Activated T-cell treated with anti-CD3 and anti-CD28 coated beads, Interleukin-2, amount 50 U/mL, for 24 hours (primary cell): Measurements from ENCODE around the gene SLC22A3.
"Not testable (repeated sequence)": the region's sequence is repeated elsewhere in the genome, so short reads cannot be mapped to it uniquely, and the experiment has no call there.

Source experiments
- DNase-seq: peaks from one replicate; pipeline ENCODE4 v3.0.0-alpha.2; 2020
- H3K27ac Mint-ChIP-seq: 2 replicates; pipeline ENCODE4 v1.8.0; 2020; ENCODE audit warnings: mild to moderate bottlenecking, mixed read lengths
- H3K27me3 Mint-ChIP-seq: 2 replicates; pipeline ENCODE4 v1.8.0; 2020; ENCODE audit warnings: mixed read lengths
- H3K36me3 Mint-ChIP-seq: 2 replicates; pipeline ENCODE4 v1.8.0; 2020; ENCODE audit warnings: low read depth, mixed read lengths
- H3K4me1 Mint-ChIP-seq: 2 replicates; pipeline ENCODE4 v1.8.0; 2020; ENCODE audit warnings: low read depth, mixed read lengths
- H3K4me3 Mint-ChIP-seq: 2 replicates; pipeline ENCODE4 v1.8.0; 2020; ENCODE audit warnings: mild to moderate bottlenecking, moderate library complexity, mixed read lengths
- H3K9me3 Mint-ChIP-seq: 2 replicates; pipeline ENCODE4 v1.8.0; 2020; ENCODE audit warnings: mixed read lengths

Gene SLC22A3

DNA sequence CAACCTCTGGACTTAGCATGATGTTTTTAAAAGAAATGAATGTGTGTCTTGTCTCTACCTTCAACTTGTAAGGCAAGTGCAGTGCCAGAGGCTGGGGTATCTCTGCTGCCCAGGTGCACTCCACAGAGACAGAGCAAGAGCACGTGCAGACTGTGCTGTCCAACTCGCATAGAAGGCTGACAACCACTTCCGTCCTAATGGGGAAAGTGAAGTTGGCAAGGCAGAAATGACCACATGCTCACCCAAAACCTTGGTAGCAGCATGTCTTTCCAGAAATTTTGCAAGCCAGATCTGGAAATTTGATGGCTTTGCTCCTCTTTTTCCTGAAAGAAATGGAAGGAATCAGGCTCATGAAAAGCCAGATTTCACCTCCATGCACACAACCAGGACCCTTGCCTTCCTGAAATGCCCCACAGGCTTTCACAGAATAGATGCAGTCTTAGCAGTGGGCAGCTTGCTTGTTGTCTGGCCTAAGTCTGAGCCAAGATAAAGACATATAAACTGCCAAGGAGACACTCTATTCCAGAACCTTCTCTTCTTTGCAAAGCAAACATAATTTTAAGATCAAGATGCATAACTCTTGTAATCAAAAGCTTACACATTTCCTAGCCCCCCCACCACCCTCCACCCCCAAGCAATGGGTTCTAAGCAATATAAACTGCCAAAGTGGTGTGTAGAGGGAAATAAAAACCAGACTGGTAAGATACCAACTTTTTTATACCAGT lies 26.8 kb downstream of the SLC22A3 start:
- Mint-ChIP-seq H3K27ac (no peak overlapping the region), H3K36me3 (no peaks in the 10 kb centered on the region), H3K4me3 (no peak overlapping the region), H3K27me3 (peaks cover 36% of the 10 kb centered on the region), H3K9me3 (no peaks in the 10 kb centered on the region), H3K4me1 (no peaks in the 10 kb centered on the region)
- DNase-seq = no peak

DNA sequence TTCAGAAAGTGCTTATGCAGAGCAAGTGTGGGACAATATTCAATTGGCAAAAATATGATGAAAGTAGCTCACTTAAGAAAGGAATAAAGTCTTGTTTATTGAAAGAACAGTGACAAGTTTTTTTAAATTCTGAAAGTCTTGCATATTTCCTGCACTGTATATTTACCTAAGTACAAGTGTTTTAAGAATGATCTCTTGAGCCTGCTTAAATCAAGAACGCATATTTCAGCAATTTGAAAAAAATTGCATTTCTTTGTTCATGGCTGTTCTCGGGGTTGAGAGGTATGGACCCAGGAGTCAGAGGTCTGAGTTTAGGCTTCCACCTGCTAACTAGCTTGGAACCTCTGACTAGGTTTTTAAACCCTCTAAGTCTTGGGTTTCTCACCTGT lies 27.4 kb downstream of the SLC22A3 start:
- H3K27me3 Mint-ChIP-seq = peaks cover 36% of the 10 kb centered on the region
- H3K4me3 Mint-ChIP-seq = no peak overlapping the region
- H3K36me3 Mint-ChIP-seq = no peaks in the 10 kb centered on the region
- H3K9me3 Mint-ChIP-seq = no peaks in the 10 kb centered on the region
- H3K27ac Mint-ChIP-seq = no peak overlapping the region
- H3K4me1 Mint-ChIP-seq = no peaks in the 10 kb centered on the region
- DNase-seq = no peak

DNA sequence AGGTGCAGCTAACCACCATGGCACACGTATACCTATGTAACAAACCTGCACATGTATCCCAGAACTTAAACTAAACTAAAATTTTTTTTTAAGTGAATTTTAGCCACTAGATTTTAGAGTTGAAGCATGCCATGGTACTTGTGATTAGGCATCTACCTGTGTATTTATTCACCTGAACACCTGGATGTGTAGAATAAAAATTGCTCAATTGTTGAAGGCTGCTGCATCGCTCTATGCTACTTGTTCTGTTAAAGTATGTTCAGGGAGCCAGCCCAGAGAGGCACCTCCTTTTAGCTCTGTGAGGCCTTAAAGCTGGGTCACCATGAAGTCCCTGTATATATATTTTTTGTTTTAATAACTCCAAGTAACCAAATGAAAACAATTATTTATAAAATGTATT lies 28.3 kb downstream of the SLC22A3 start:
- Mint-ChIP-seq H3K36me3 (no peaks in the 10 kb centered on the region), H3K27ac (no peak overlapping the region), H3K27me3 (peaks cover 36% of the 10 kb centered on the region), H3K9me3 (no peaks in the 10 kb centered on the region), H3K4me3 (no peak overlapping the region), H3K4me1 (no peaks in the 10 kb centered on the region)
- no peak for DNase-seq

DNA sequence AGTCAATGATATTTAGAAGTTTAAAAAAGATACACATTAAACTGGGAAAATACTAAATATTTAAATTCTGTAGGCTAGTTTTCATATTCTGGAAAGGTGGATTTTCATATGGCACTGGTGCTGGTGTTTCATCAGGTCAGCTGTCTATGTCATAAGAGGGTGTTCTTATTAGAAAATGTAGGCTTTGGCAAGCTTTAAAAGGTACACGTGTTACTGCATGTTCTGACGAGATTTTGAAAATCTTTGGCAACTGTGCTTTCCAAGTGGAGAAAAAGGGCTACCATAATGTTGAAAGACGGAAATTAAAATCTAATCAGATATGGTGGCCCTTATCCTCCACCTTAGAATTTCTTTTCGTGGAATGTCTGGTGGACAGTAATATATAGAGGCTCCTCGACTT lies 30.0 kb downstream of the SLC22A3 start:
- Mint-ChIP-seq H3K27me3 (peaks cover 26% of the 10 kb centered on the region), H3K36me3 (no peaks in the 10 kb centered on the region), H3K4me3 (no peak overlapping the region), H3K9me3 (peaks cover 12% of the 10 kb centered on the region), H3K4me1 (no peaks in the 10 kb centered on the region), H3K27ac (no peak overlapping the region)
- no peak for DNase-seq

DNA sequence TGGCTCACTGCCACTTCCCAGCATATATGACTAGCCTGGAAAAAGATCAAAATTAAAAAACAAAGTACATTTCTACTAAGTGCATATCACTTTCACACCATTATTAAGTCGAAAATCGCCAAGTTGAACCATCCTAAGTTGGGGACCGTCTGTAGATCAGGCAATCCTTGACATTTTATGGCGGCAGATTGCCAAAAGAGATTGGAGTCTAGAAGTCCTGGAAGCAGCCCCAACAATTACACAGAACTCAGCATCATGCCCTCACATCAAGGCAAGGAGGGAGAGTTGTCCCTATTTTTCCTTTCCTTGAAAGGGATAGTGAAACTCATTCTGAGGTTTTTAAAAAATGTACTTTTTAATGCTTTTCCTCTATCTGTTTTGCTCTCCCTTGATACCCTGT lies 30.7 kb downstream of the SLC22A3 start:
- H3K27me3 Mint-ChIP-seq = peaks cover 23% of the 10 kb centered on the region
- H3K4me3 Mint-ChIP-seq = no peak overlapping the region
- no peaks in the 10 kb centered on the region for H3K36me3 Mint-ChIP-seq
- DNase-seq = no peak
- H3K9me3 Mint-ChIP-seq = peaks cover 13% of the 10 kb centered on the region
- H3K27ac Mint-ChIP-seq = no peak overlapping the region
- no peaks in the 10 kb centered on the region for H3K4me1 Mint-ChIP-seq

DNA sequence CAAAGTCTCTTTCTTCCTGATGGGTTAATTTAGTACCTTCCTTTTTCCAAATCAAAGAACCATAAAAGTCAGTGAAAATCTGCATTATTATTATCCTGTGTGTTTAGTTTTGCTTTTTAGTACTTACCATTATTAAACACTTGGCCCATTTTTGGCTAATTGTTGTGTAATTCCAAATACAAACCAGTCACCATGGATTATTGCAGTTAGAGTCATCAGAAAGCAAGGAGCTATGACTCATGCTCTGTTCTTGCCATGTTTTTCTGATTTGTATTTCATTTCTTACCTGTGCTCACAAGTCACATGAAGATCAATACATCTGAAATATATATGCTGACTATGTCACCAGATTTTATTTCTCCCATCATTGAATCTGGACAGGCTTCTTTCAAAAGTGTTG lies 31.3 kb downstream of the SLC22A3 start:
- no peaks in the 10 kb centered on the region for H3K36me3 Mint-ChIP-seq
- DNase-seq = no peak
- peaks cover 17% of the 10 kb centered on the region for H3K9me3 Mint-ChIP-seq
- H3K4me1 Mint-ChIP-seq = no peaks in the 10 kb centered on the region
- no peak overlapping the region for H3K27ac Mint-ChIP-seq
- H3K27me3 Mint-ChIP-seq = peaks cover 20% of the 10 kb centered on the region
- no peak overlapping the region for H3K4me3 Mint-ChIP-seq

DNA sequence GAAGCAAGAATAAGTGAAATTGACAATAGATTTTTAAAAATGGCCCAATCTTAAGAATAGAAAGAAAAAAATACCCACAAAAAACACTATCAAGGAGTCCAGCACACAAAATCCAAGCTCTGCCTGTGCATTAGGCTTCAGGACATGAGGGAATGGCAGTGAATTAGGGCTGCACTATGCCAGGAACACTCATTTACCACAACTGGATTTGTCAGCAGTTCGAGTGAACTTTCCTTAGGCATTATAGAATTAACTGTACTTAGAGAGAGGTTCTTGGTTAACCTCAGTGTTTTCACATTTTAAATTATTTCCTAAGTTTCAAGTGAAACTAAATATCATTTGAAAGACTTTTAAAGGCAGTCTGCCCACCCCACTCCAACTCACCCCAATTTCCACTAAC lies 34.8 kb downstream of the SLC22A3 start:
- H3K27ac Mint-ChIP-seq = no peak overlapping the region
- peaks cover 18% of the 10 kb centered on the region for H3K27me3 Mint-ChIP-seq
- H3K36me3 Mint-ChIP-seq = no peaks in the 10 kb centered on the region
- H3K9me3 Mint-ChIP-seq = peaks cover 17% of the 10 kb centered on the region
- DNase-seq = no peak
- H3K4me3 Mint-ChIP-seq = no peak overlapping the region
- H3K4me1 Mint-ChIP-seq = no peaks in the 10 kb centered on the region

DNA sequence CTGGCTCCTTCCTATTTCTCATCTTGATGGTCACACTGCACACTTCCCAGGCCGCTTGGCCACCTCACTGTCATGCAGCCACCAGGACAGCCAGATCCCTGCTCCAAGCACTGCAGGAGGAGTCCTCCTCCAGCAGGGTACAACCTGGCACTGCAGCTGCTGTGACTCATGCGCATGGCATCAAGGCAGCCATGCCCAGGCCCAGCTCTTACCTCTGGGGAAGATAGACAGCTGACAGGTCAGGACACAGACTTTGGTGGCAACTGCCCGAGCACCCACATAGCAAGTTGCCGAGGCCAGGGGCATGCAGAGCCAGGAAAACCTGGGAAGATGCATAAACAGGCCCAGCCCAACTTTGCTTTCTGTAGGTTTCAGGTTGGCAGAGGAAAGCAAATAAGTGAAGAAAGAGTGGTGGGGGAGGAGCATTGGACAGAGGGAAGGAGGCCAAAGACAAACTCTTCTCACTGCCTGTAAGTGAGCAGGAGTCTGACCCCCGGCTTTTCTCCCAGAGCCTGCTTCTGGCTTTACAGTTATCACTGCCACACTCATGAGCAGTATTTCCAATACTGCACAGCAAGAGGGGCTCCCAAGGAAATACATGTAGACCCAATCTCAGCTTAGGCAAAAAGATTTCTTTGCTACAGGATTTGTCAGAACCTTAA lies 38.8 kb downstream of the SLC22A3 start:
- Mint-ChIP-seq H3K9me3 (peaks cover 16% of the 10 kb centered on the region), H3K27me3 (peaks cover 18% of the 10 kb centered on the region), H3K36me3 (no peaks in the 10 kb centered on the region), H3K27ac (no peak overlapping the region), H3K4me1 (no peaks in the 10 kb centered on the region), H3K4me3 (no peak overlapping the region)
- DNase-seq = no peak

DNA sequence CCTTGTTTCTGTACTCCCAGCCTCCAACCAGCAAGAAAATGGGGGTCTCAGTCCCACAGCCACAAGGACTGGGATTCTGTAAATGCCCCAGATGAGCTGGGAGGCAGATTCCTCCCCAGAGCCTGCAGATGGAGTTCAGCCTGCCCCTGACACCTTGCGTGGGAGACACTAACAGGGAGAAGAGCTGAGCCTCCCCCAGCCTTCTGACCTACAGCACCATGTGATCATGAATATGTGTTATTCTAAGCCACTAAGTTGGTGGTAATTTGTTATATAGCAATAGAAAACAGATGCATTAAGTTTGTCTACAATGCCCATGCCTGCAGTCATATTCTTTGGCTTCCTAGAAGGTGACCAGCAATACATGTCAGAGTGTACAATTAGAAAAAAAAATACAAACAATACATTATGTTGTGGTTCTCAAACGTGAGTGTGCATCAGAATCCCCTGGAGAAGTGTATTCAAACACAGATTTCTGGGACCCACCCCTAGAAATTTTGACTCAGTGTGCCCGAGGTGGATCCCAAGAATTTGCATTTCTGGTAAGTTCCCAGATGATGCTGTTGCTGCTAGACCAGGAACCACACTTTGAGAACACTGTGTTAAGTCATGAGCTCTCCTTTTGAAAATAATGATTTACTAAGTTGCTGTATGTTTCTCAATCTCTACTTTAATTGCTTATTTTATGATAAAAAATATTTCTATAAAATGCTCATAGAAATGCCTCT lies 39.9 kb downstream of the SLC22A3 start:
- no peak for DNase-seq
- H3K36me3 Mint-ChIP-seq = no peaks in the 10 kb centered on the region
- H3K4me3 Mint-ChIP-seq = no peak overlapping the region
- H3K27me3 Mint-ChIP-seq = peaks cover 18% of the 10 kb centered on the region
- peaks cover 6% of the 10 kb centered on the region for H3K9me3 Mint-ChIP-seq
- no peaks in the 10 kb centered on the region for H3K4me1 Mint-ChIP-seq
- no peak overlapping the region for H3K27ac Mint-ChIP-seq

DNA sequence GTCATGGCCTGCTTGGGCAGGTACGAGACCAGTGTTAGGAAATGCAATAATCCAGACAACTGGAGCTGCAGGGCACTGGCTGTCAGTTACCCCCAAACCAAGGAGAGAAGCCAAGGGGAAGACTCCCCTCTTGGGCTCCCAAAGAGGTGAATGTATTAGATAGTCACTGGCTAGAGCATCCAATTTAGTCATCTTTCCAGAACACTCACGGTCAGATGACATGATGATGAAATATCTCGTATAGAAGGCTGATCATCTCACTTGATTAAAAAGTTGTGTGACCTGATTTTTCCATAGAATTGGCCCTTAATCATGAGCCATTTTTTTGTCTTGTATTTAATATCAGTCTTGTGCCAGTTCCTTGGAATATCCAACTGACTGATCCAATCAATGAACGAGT lies 40.7 kb downstream of the SLC22A3 start:
- Mint-ChIP-seq H3K27ac (no peak overlapping the region), H3K4me3 (no peak overlapping the region), H3K27me3 (peaks cover 20% of the 10 kb centered on the region), H3K9me3 (peaks cover 9% of the 10 kb centered on the region), H3K4me1 (no peaks in the 10 kb centered on the region), H3K36me3 (no peaks in the 10 kb centered on the region)
- DNase-seq = no peak

DNA sequence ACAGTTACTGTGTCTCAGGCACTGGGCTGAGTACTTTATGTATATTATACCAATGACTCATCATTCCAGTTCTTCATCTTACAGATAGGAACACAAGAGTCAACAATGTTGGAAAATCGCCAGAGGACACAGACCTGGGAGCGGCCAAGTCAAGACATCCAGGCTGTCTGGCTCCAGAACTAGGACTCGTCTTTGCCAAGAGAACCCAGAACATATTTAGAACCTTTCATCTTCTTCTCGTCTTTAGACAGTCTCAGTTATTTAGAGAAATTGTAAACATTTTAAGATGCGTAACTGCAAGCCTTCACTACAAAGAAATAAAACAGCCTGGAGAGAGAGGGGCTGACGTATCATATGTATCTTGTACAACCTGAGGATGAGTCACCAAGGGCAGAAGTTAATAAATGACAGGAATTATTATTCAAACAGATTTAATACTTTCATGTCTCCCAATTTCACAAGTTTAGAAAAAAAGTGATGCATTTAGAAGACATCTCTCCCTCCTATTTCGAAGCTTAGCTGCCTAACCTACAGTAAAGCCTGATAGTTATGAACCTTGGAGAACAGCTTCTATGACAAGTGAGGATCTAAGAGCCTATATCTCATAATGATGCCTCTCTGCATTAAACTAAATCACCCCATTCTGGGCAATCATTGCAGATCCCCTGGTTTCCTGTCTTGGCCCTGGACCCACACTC lies 43.4 kb downstream of the SLC22A3 start:
- Mint-ChIP-seq H3K9me3 (peaks cover 5% of the 10 kb centered on the region), H3K36me3 (no peaks in the 10 kb centered on the region)

DNA sequence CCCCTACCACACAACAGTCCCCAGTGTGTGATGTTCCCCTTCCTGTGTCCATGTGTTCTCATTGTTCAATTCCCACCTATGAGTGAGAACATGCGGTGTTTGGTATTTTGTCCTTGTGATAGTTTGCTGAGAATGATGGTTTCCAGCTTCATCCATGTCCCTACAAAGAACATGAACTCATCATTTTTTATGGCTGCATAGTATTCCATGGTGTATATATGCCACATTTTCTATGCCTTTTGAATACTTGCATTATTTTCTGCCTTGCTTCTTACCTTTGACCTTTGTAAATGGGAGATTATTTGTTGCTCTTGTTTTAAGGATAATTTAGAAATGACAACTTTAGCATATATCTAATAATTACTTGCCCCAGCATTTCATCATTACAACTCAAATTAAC lies 45.3 kb downstream of the SLC22A3 start:
- DNase-seq, H3K4me1 Mint-ChIP-seq, H3K27ac Mint-ChIP-seq, H3K9me3 Mint-ChIP-seq, H3K4me3 Mint-ChIP-seq, H3K36me3 Mint-ChIP-seq: not testable (repeated sequence)
- peaks cover 28% of the 10 kb centered on the region for H3K27me3 Mint-ChIP-seq

More for the DNA sequence above, 43.4 kb downstream of the SLC22A3 start:
- Mint-ChIP-seq H3K27me3 (peaks cover 21% of the 10 kb centered on the region), H3K27ac (no peak overlapping the region), H3K4me3 (no peak overlapping the region), H3K4me1 (no peaks in the 10 kb centered on the region)
- no peak for DNase-seq

DNA sequence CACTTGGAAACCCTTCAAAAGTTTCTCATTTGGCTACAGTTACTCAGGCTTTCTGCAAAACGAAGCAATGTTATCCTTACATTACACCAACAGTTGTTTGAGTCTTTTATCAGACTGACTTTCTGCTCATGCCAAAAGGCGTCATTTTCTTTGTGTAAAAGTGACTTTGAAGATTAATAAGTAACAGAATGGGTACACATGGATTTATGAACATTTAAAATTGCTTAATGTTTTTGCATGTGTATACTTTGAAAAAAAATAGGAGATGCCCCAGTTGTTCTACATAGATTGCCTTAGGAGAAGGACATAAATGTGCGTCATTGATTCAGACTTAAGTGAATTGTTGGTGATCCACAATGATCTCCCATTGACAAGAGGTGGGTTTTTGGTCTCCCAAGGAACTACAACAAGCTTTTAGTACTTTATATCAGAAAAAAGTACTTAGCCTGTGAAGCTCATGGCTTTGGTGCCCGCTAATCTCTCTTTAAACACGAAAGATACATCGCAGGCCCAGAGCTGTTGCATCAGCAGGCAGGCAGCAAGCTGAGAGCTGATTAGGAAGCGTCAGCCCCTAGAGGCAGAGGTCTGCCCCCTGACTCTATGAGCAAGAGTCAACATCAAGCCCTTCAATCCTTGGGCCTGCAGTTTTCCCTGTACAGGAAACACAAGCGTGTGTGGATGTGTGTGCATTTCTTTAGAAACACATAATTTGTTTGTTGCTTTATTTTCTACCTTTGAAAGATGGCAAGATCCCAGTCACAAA lies 45.9 kb downstream of the SLC22A3 start:
- H3K36me3 Mint-ChIP-seq = no peaks in the 10 kb centered on the region
- peaks cover 4% of the 10 kb centered on the region for H3K4me1 Mint-ChIP-seq
- peaks cover 5% of the 10 kb centered on the region for H3K9me3 Mint-ChIP-seq
- DNase-seq = no peak
- H3K27me3 Mint-ChIP-seq = peaks cover 32% of the 10 kb centered on the region
- H3K4me3 Mint-ChIP-seq = no peak overlapping the region
- no peak overlapping the region for H3K27ac Mint-ChIP-seq

DNA sequence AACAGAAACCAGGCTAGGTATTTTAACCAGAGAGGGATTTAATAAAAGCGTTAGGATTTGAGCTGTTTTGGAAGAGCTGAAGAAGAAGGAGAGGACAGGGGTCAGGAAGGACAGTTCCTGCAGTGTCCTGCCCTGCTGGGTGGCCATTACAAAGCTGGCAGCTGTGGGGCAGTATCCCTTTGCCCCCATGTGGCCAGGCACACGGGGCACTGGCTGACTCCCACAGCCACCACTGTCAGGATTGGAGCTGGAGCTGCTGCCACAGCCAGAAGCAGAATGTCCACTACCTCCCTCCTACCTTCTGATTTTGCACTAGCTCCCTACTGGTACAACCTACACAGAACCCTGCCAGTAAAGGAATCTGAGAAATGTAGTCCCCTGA lies 46.5 kb downstream of the SLC22A3 start:
- Mint-ChIP-seq H3K36me3 (no peaks in the 10 kb centered on the region), H3K4me3 (no peak overlapping the region), H3K9me3 (peaks cover 5% of the 10 kb centered on the region)

More for the DNA sequence above, 46.5 kb downstream of the SLC22A3 start:
- peaks cover 30% of the 10 kb centered on the region for H3K27me3 Mint-ChIP-seq
- no peak overlapping the region for H3K27ac Mint-ChIP-seq
- DNase-seq = no peak
- peaks cover 5% of the 10 kb centered on the region for H3K4me1 Mint-ChIP-seq
